GM12891 (cell line): ENCODE data around the gene GJA3.

Experiments used
- POLR2A ChIP-seq: IDR thresholded peaks from 2 replicates; pipeline ENCODE4 v1.6.1; 2011; ENCODE audit warnings: low read depth, low read length, control low read depth
- SPI1 ChIP-seq: IDR thresholded peaks from 2 replicates; pipeline ENCODE4 v1.6.1; 2011; ENCODE audit warnings: low read depth, low read length, control low read depth

GRCh38 chr13:20151612-20152011 lies 9.2 kb downstream of the GJA3 start:
- no peak for TF ChIP-seq POLR2A
- TF ChIP-seq SPI1: no peak
